Epithelial cell of proximal tubule (primary cell): ENCODE measurements around the gene RABGGTB. TPM values are rescaled to one million over a fixed set of nuclear protein-coding genes. Genes with fewer than 3 reads are reported as not detected.
"Not testable (repeated sequence)": the region's sequence is repeated elsewhere in the genome, so short reads cannot be mapped to it uniquely, and the experiment has no call there.

Source experiments
- DNase-seq: peaks from one replicate; pipeline ENCODE4 v3.0.0-alpha.2; 2011; ENCODE audit warnings: low read depth
- H3K4me3 ChIP-seq: 2 replicates; pipeline ENCODE4 v1.5.1; 2011; ENCODE audit warnings: low read depth, mild to moderate bottlenecking, low read length
- total RNA-seq: library from RNA; depleted of rRNA; stranded (reverse); fragments of >200 nt; gene quantifications from 2 replicates; pipeline ENCODE4 v1.2.3, GENCODE V29; 2015
- TF ChIP-seq, protein P1 (sequence below): conservative IDR thresholded peaks from 2 replicates; pipeline ENCODE4 v1.5.1; 2012; ENCODE audit warnings: low read depth, mild to moderate bottlenecking, low read length

Gene RABGGTB
- total RNA-seq, 1 donor from 2014 or later = 51.0 TPM

DNA sequence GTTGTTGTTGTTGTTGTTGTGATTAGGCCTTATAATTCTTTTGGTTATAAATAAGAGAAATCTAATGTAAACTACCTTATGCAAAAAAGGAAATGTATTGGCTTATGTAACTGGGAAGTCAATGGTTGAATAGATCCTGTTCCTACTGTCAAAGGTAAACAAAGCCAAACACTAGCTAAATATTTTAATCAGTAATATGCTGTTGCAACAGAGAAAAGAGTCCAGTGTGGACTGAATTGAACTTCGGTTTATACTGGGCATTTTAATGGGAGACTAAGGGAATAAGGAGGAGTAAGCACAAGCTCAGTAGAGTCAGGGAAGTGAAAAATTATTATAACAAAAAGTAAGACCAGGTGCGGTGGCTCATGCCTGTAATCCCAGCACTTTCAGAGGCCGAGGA lies 26.0 kb downstream of the RABGGTB start:
- DNase-seq = no peak
- TF ChIP-seq, protein P1, sequence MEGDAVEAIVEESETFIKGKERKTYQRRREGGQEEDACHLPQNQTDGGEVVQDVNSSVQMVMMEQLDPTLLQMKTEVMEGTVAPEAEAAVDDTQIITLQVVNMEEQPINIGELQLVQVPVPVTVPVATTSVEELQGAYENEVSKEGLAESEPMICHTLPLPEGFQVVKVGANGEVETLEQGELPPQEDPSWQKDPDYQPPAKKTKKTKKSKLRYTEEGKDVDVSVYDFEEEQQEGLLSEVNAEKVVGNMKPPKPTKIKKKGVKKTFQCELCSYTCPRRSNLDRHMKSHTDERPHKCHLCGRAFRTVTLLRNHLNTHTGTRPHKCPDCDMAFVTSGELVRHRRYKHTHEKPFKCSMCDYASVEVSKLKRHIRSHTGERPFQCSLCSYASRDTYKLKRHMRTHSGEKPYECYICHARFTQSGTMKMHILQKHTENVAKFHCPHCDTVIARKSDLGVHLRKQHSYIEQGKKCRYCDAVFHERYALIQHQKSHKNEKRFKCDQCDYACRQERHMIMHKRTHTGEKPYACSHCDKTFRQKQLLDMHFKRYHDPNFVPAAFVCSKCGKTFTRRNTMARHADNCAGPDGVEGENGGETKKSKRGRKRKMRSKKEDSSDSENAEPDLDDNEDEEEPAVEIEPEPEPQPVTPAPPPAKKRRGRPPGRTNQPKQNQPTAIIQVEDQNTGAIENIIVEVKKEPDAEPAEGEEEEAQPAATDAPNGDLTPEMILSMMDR = no peak
- H3K4me3 ChIP-seq = no peak overlapping the region

DNA sequence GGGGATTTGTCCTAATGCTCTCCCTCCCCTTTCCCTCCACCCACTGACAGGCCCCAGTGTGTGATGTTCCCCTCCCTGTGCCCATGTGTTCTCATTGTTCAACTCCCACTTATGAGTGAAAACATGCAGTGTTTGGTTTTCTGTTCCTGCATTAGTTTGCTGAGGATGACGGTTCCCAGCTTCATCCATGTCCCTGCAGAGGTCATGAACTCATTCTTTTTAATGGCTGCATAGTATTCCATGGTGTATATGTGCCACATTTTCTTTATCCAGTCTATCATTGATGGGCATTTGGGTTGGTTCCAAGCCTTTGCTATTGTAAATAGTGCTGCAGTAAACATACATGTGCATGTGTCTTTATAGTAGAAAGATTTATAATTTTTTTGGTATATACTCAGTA lies 37.5 kb downstream of the RABGGTB start:
- not testable (repeated sequence) for H3K4me3 ChIP-seq, DNase-seq

DNA sequence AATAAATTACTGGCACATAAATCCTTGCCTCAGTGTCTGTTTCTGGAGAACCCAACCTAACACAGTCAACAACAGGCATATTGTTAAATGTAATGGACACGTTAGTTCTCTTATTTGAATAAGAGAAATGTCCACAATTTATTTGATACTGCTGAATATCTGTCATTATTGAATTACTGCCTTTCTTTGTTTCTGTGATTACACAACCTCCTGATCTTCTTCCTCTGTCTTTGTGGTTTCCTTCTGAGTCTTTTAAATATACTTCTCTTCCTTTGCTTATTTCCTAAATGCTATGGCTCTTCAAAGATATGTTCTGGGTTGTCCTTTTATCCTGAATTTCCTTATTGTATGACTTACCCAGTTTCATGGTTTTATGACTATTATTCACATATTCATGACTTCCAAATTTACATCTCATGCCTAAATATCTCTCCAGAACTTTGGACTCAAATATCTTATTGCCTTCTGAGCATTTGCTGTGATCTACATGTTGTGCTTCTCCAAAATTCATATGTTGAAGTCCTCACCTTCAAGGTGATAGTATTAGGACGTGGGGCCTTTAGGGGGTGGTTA lies 50.6 kb downstream of the RABGGTB start:
- no peak for DNase-seq
- H3K4me3 ChIP-seq = no peak overlapping the region
- TF ChIP-seq, protein P1 = no peak

DNA sequence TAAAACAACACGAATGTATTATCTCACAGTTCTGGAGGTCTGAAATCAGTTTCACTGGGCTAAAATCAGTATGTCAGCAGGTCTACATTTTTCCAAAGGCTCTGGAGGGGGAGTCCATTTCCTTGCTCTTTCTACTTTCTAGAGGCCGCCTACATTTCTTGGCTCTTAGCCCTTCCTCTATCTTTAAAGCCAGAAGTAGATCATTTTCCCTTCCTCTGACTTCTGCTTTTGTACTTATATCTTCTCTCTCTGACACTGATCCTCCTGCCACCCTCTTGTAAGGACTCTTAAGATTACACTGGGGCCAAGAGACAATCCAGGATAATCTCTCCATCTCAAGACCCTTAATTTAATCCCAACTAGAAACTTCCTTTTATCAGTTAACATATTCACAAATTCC lies 52.0 kb downstream of the RABGGTB start:
- no peak for DNase-seq
- no peak overlapping the region for H3K4me3 ChIP-seq
- TF ChIP-seq, protein P1 = no peak

DNA sequence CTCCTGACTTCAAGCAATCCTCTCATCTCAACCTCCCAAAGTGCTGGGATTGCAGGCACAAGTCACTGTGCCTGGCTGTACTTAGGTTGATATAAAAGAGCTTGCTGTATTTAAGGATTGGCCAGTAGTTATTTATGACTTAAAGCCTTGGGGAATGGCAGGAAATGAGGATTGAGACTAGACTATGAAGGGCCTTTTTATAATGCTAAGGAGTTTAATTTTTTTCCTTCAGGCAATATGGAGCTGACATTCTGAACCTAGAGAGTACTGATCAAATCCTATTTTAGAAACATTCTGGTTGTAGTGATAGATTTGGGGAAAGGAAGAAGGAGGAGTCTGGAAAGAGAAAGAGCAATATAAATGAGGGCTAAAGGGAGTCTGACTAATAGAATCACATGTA lies 55.4 kb downstream of the RABGGTB start:
- TF ChIP-seq, protein P1 = no peak
- DNase-seq = no peak
- H3K4me3 ChIP-seq = no peak overlapping the region

Other genes starting within 250 kb of the RABGGTB start
- 0.07 and 1.8 TPM in 2 replicates for gene SLC44A5, start 175.1 kb upstream of the RABGGTB start, total RNA-seq
- gene ACADM, start 61.5 kb upstream of the RABGGTB start, total RNA-seq = 37.1 and 37.8 TPM in 2 replicates
- gene MSH4, start 10.6 kb downstream of the RABGGTB start, total RNA-seq = 0.75 TPM in 1 of 2 replicates, not detected in the other
- gene ASB17, start 146.1 kb downstream of the RABGGTB start, total RNA-seq = not detected in 2 replicates